Measurements from ENCODE around the gene NIBAN1. TPM values are rescaled to one million over a fixed set of nuclear protein-coding genes. Genes with fewer than 3 reads are reported as not detected.
A peak's percentile ranks its signal among the peaks of the same experiment; 100 is the strongest.

The NIBAN1 gene
- total and polyA plus RNA-seq, 9 of the 15 experiments (the other 6 are each of a cell fraction or from before 2014, with no cell fraction given) = 1.5 to 26.6 (median 16.2) TPM

DNA sequence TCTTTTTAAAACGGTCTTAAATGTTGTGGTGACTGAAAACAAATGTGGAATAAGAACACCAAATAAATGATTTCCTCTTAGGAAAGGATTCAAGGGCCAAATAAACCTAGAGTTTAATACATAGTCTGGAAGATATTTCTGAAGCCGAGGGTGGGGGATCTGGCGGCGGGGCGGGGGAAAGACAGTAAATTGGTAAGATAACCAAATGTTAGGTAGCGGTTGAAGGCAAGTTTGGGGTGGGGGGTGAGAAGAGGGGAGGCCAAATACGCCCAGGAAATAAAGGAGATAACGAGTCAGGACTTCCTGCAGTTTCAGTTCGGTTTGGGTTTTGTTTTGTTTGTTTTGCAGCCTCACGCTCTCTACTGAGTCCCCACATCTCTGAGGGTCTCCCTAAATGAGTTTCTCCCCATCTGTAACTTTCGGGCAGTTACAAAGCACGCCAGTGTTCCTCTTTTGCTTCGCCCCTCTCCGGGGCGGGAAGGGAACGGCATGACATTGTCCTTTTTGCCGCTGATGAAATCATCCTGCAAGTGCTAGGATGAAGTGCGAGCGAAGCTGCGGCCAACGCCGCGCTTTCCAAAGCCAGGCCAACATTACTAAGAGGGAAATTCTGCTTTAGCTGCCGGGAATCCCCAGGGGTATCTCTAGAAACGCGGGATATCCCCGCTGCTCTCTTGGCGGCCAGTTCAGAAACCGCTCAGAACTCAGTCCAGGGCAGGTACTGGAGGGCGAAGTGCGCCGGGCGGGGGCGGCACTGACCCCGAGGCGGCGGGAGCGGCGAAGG is 844 bp downstream of the NIBAN1 start (continued):
- TF ChIP-seq GABPB1 (CRISPR knock-in tag; IDR thresholded peaks at IDR 0.05) = peak; percentile 39; the same call in 1 of the 2 replicates
- TF ChIP-seq LARP7 (IDR thresholded peaks at IDR 0.05) = no peak
- TF ChIP-seq GTF2F1 (IDR thresholded peaks at IDR 0.05; ENCODE audit: low read depth, low read length) = peak; percentile 39; the same call in 1 of the 2 replicates
- no peak for TF ChIP-seq SIRT6 (IDR thresholded peaks at IDR 0.05; ENCODE audit: low read depth, low read length)
- TF ChIP-seq, protein P1, sequence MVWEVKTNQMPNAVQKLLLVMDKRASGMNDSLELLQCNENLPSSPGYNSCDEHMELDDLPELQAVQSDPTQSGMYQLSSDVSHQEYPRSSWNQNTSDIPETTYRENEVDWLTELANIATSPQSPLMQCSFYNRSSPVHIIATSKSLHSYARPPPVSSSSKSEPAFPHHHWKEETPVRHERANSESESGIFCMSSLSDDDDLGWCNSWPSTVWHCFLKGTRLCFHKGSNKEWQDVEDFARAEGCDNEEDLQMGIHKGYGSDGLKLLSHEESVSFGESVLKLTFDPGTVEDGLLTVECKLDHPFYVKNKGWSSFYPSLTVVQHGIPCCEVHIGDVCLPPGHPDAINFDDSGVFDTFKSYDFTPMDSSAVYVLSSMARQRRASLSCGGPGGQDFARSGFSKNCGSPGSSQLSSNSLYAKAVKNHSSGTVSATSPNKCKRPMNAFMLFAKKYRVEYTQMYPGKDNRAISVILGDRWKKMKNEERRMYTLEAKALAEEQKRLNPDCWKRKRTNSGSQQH (CRISPR knock-in tag; IDR thresholded peaks at IDR 0.05) = 0 out of 2 replicates have a peak, but pooled peaks have one; percentile 14
- TF ChIP-seq, protein P2, sequence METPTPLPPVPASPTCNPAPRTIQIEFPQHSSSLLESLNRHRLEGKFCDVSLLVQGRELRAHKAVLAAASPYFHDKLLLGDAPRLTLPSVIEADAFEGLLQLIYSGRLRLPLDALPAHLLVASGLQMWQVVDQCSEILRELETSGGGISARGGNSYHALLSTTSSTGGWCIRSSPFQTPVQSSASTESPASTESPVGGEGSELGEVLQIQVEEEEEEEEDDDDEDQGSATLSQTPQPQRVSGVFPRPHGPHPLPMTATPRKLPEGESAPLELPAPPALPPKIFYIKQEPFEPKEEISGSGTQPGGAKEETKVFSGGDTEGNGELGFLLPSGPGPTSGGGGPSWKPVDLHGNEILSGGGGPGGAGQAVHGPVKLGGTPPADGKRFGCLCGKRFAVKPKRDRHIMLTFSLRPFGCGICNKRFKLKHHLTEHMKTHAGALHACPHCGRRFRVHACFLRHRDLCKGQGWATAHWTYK (CRISPR knock-in tag; IDR thresholded peaks at IDR 0.05) = 0 out of 2 replicates have a peak, but pooled peaks have one; percentile 26
- TF ChIP-seq ZNF143 (CRISPR knock-in tag; IDR thresholded peaks at IDR 0.05) = peak; percentile 55
- TF ChIP-seq RB1 (IDR thresholded peaks at IDR 0.05; ENCODE audit: low read depth) = peak; percentile 57; the same call in 1 of the 2 replicates
- no peak for TF ChIP-seq POLR2G (IDR thresholded peaks at IDR 0.05; ENCODE audit: low read depth, low read length)
- TF ChIP-seq ETV6 (IDR thresholded peaks at IDR 0.05; ENCODE audit: borderline replicate concordance in 1 of 2, low read depth in 2 of 2, low read length in 1 of 2) = 0 out of 4 replicates have a peak, but pooled peaks of 1 of the 2 experiments have one; percentile 33
- no peak for TF ChIP-seq ETV6 (CRISPR knock-in tag; IDR thresholded peaks at IDR 0.05; ENCODE audit: borderline replicate concordance)
- TF ChIP-seq, protein P3, sequence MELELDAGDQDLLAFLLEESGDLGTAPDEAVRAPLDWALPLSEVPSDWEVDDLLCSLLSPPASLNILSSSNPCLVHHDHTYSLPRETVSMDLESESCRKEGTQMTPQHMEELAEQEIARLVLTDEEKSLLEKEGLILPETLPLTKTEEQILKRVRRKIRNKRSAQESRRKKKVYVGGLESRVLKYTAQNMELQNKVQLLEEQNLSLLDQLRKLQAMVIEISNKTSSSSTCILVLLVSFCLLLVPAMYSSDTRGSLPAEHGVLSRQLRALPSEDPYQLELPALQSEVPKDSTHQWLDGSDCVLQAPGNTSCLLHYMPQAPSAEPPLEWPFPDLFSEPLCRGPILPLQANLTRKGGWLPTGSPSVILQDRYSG (tag; conservative IDR thresholded peaks at IDR 0.05; ENCODE audit: low read depth) = no peak
- TF ChIP-seq GABPB2 (CRISPR knock-in tag; conservative IDR thresholded peaks at IDR 0.05) = no peak
- TF ChIP-seq TRIM24 (IDR thresholded peaks at IDR 0.05) = peak; percentile 78 to 84
- TF ChIP-seq TEAD4 (IDR thresholded peaks at IDR 0.05; ENCODE audit: low read length) = no peak
- peak; percentile 40; the same call in 1 of the 2 replicates for TF ChIP-seq TEAD4 (CRISPR knock-in tag; IDR thresholded peaks at IDR 0.05; ENCODE audit: borderline replicate concordance)
- TF ChIP-seq PHB (CRISPR knock-in tag; IDR thresholded peaks at IDR 0.05) = no peak
- TF ChIP-seq MEF2A (IDR thresholded peaks at IDR 0.05; ENCODE audit: control insufficient read depth, low read depth, low read length) = no peak
- no peak for TF ChIP-seq BHLHE40 (IDR thresholded peaks at IDR 0.05; ENCODE audit: low read length)
- peak; percentile 57; the same call in 1 of the 2 replicates for TF ChIP-seq FOSL1 (tag; conservative IDR thresholded peaks at IDR 0.05)
- no peak for TF ChIP-seq NFYB (IDR thresholded peaks at IDR 0.05; ENCODE audit: extremely low read depth, insufficient read length)
- TF ChIP-seq MAFF (IDR thresholded peaks at IDR 0.05; ENCODE audit: low read length) = 0 out of 2 replicates have a peak, but pooled peaks have one; percentile 32
- peak; percentile 55 for TF ChIP-seq ETS2 (tag; IDR thresholded peaks at IDR 0.05; ENCODE audit: borderline replicate concordance, poor library complexity, severe bottlenecking)
- no peak for TF ChIP-seq WHSC1 (IDR thresholded peaks at IDR 0.05; ENCODE audit: low read length)
- peak; percentile 79 for TF ChIP-seq TAF7 (tag; IDR thresholded peaks at IDR 0.05)

Measured in K562 (cell line).